Neural cell (in vitro differentiated cells): ENCODE data around the gene COL4A4. TPM values are rescaled to one million over a fixed set of nuclear protein-coding genes. Genes with fewer than 3 reads are reported as not detected.

Experiments
- H2AFZ ChIP-seq: fragments of 200-600, 300-800 bp; sonication (generic), shearing (Covaris generic); 2 replicates; pipeline ENCODE4 v1.6.0; 2014; ENCODE audit warnings: low read depth, mild to moderate bottlenecking, antibody characterized with exemption, low read length, moderate library complexity
- H3F3A ChIP-seq: fragments of 200-600 bp; shearing (Covaris generic); 2 replicates; pipeline ENCODE4 v1.6.1; 2016; ENCODE audit warnings: mild to moderate bottlenecking, moderate library complexity, mixed read lengths, antibody characterized with exemption, low read length; ENCODE audit not compliant: insufficient read depth, poor library complexity, severe bottlenecking
- H3K27ac ChIP-seq: fragments of 200-600, 300-800 bp; sonication (generic), shearing (Covaris generic); 2 replicates; pipeline ENCODE4 v1.5.1; 2014; ENCODE audit warnings: mild to moderate bottlenecking, low read length, moderate library complexity
- H3K27me3 ChIP-seq: fragments of 300-800, 200-600 bp; sonication (generic), shearing (Covaris generic); 2 replicates; pipeline ENCODE4 v1.6.0; 2014; ENCODE audit warnings: mild to moderate bottlenecking, low read depth, low read length, moderate library complexity; ENCODE audit not compliant: insufficient read depth
- H3K36me3 ChIP-seq: fragments of 300-800, 200-600 bp; sonication (generic), shearing (Covaris generic); 2 replicates; pipeline ENCODE4 v1.5.1; 2014; ENCODE audit warnings: mild to moderate bottlenecking, antibody characterized with exemption, low read length, moderate library complexity; ENCODE audit not compliant: insufficient read depth
- H3K4me2 ChIP-seq: fragments of 300-800, 200-600 bp; sonication (generic), shearing (Covaris generic); 2 replicates; pipeline ENCODE4 v1.6.0; 2014; ENCODE audit warnings: mild to moderate bottlenecking, low read length
- H3K4me3 ChIP-seq: fragments of 300-800, 200-600 bp; sonication (generic), shearing (Covaris generic); 2 replicates; pipeline ENCODE4 v1.5.1; 2014; ENCODE audit warnings: mild to moderate bottlenecking, low read length, moderate library complexity
- H3K79me2 ChIP-seq: fragments of 200-600 bp; shearing (Covaris generic); replicated peaks from 2 replicates; pipeline ENCODE4 v1.6.0; 2014; ENCODE audit warnings: mild to moderate bottlenecking, low read length, moderate library complexity; ENCODE audit not compliant: insufficient read depth
- H3K9ac ChIP-seq: fragments of 300-800, 200-600 bp; sonication (generic), shearing (Covaris generic); 2 replicates; pipeline ENCODE4 v1.6.1; 2016; ENCODE audit warnings: mild to moderate bottlenecking, low read length, mixed read lengths
- H3K9me2 ChIP-seq: fragments of 200-600 bp; shearing (Covaris generic); 2 replicates; pipeline ENCODE4 v1.6.1; 2016; ENCODE audit warnings: mild to moderate bottlenecking, low read length, mixed read lengths; ENCODE audit not compliant: insufficient read depth
- H3K9me3 ChIP-seq: fragments of 200-600, 300-800 bp; sonication (generic), shearing (Covaris generic); 2 replicates; pipeline ENCODE4 v1.6.1; 2016; ENCODE audit warnings: mild to moderate bottlenecking, mixed run types, low read length, moderate library complexity, mixed read lengths
- H4K20me1 ChIP-seq: fragments of 200-600 bp; shearing (Covaris generic); 2 replicates; pipeline ENCODE4 v1.6.1; 2016; ENCODE audit warnings: mild to moderate bottlenecking, mixed run types; ENCODE audit not compliant: insufficient read depth
- CTCF ChIP-seq: fragments of 450-650 bp; IDR thresholded peaks from 2 replicates; pipeline ENCODE4 v1.5.1; 2014; ENCODE audit warnings: antibody characterized with exemption, mild to moderate bottlenecking, moderate library complexity; ENCODE audit not compliant: poor library complexity, severe bottlenecking
- EP300 ChIP-seq: fragments of 450-650 bp; conservative IDR thresholded peaks from 2 replicates; pipeline ENCODE4 v1.6.1; 2014; ENCODE audit warnings: antibody characterized with exemption, mild to moderate bottlenecking, moderate library complexity; ENCODE audit not compliant: poor library complexity, severe bottlenecking
- EZH2 ChIP-seq: fragments of 200-600, 300-800 bp; shearing (Covaris generic), sonication (generic); IDR thresholded peaks from 2 replicates; pipeline ENCODE4 v1.6.1; 2014; ENCODE audit warnings: antibody characterized with exemption, low read length, borderline replicate concordance, mild to moderate bottlenecking; ENCODE audit not compliant: insufficient read depth, poor library complexity, severe bottlenecking
- MXI1 ChIP-seq: fragments of 450-650 bp; conservative IDR thresholded peaks from 2 replicates; pipeline ENCODE4 v1.6.1; 2014; ENCODE audit warnings: antibody characterized with exemption, mild to moderate bottlenecking; ENCODE audit not compliant: poor library complexity, severe bottlenecking
- POLR2AphosphoS5 ChIP-seq: IDR thresholded peaks from 2 replicates; pipeline ENCODE4 v1.6.1; 2012
- RAD21 ChIP-seq: fragments of 450-650 bp; conservative IDR thresholded peaks from 2 replicates; pipeline ENCODE4 v1.6.1; 2014; ENCODE audit warnings: antibody characterized with exemption, mild to moderate bottlenecking, moderate library complexity
- REST ChIP-seq: IDR thresholded peaks from 2 replicates; pipeline ENCODE4 v1.6.1; 2012; ENCODE audit warnings: borderline replicate concordance
- SMC3 ChIP-seq: fragments of 450-650 bp; conservative IDR thresholded peaks from 2 replicates; pipeline ENCODE4 v1.6.1; 2014; ENCODE audit warnings: antibody characterized with exemption, mild to moderate bottlenecking, moderate library complexity; ENCODE audit not compliant: poor library complexity
- TAF1 ChIP-seq: IDR thresholded peaks from 2 replicates; pipeline ENCODE4 v1.6.1; 2012; ENCODE audit warnings: low read depth
- polyA plus RNA-seq: library from polyadenylated mRNA; depleted of rRNA; stranded (reverse); fragments of >200 nt; gene quantifications from 2 replicates; pipeline ENCODE4 v1.2.3, GENCODE V29; 2014

The COL4A4 gene
- polyA plus RNA-seq, 1 donor from 2014 or later: 0.35 TPM

GRCh38 chr2:227206406-227206805 is 42.4 kb upstream of the COL4A4 start:
- Histone ChIP-seq H3K27ac (no peak overlapping the region), H4K20me1 (no peaks in the 10 kb centered on the region), H3F3A (no peaks in the 10 kb centered on the region), H3K4me3 (no peak overlapping the region), H3K36me3 (no peaks in the 10 kb centered on the region), H3K9me2 (no peaks in the 10 kb centered on the region), H3K27me3 (no peaks in the 10 kb centered on the region), H3K79me2 (no peaks in the 10 kb centered on the region), H3K9me3 (no peaks in the 10 kb centered on the region), H2AFZ (no peak overlapping the region), H3K4me2 (no peak overlapping the region), H3K9ac (no peak overlapping the region)
- no peak for TF ChIP-seq TAF1

- Histone ChIP-seq H3K9me3 (no peaks in the 10 kb centered on the region), H3K4me2 (no peak overlapping the region), H2AFZ (no peak overlapping the region), H3K36me3 (no peaks in the 10 kb centered on the region), H3K27me3 (no peaks in the 10 kb centered on the region), H3K27ac (no peak overlapping the region), H3F3A (no peaks in the 10 kb centered on the region), H3K9me2 (no peaks in the 10 kb centered on the region), H4K20me1 (no peaks in the 10 kb centered on the region), H3K79me2 (no peaks in the 10 kb centered on the region), H3K9ac (no peak overlapping the region), H3K4me3 (no peak overlapping the region)
- TF ChIP-seq TAF1: no peak
Measured at GRCh38 chr2:227205701-227206100, 41.7 kb upstream of the COL4A4 start.

- Histone ChIP-seq H3K36me3 (no peaks in the 10 kb centered on the region), H3K9ac (no peak overlapping the region), H3K9me3 (no peaks in the 10 kb centered on the region), H2AFZ (no peak overlapping the region), H3K79me2 (no peaks in the 10 kb centered on the region), H3F3A (no peaks in the 10 kb centered on the region), H3K27me3 (no peaks in the 10 kb centered on the region), H4K20me1 (no peaks in the 10 kb centered on the region), H3K9me2 (no peaks in the 10 kb centered on the region), H3K27ac (no peak overlapping the region), H3K4me3 (no peak overlapping the region), H3K4me2 (no peak overlapping the region)
- TF ChIP-seq EP300: no peak
- no peak for TF ChIP-seq EZH2
- TF ChIP-seq REST: no peak
- no peak for TF ChIP-seq RAD21
- no peak for TF ChIP-seq SMC3
Measured at GRCh38 chr2:227204452-227204851, 40.4 kb upstream of the COL4A4 start.

GRCh38 chr2:227201771-227202170 is 37.8 kb upstream of the COL4A4 start:
- no peaks in the 10 kb centered on the region for H3K9me3 ChIP-seq
- no peak overlapping the region for H3K9ac ChIP-seq
- TF ChIP-seq POLR2AphosphoS5 (no peak), RAD21 (no peak), EZH2 (no peak), EP300 (no peak), CTCF (no peak), TAF1 (no peak), REST (no peak), SMC3 (no peak), MXI1 (no peak)

More at GRCh38 chr2:227201771-227202170, 37.8 kb upstream of the COL4A4 start:
- Histone ChIP-seq H3K4me2 (no peak overlapping the region), H3F3A (no peaks in the 10 kb centered on the region), H3K27ac (no peak overlapping the region), H3K27me3 (no peaks in the 10 kb centered on the region), H3K4me3 (no peak overlapping the region), H4K20me1 (no peaks in the 10 kb centered on the region), H3K9me2 (no peaks in the 10 kb centered on the region), H3K36me3 (no peaks in the 10 kb centered on the region), H3K79me2 (no peaks in the 10 kb centered on the region), H2AFZ (no peak overlapping the region)
